HUES6 (cell line): ENCODE data around the gene ZBTB25.
"Not testable (repeated sequence)": the region's sequence is repeated elsewhere in the genome, so short reads cannot be mapped to it uniquely, and the experiment has no call there.

Source experiments
- H3K27ac ChIP-seq: 2 replicates; pipeline ENCODE4 v1.7.0; 2013; ENCODE audit warnings: low read depth, mild to moderate bottlenecking, low read length, inconsistent platforms
- H3K27me3 ChIP-seq: 2 replicates; pipeline ENCODE4 v1.6.1; 2013; ENCODE audit warnings: low read length; ENCODE audit not compliant: control insufficient read depth, insufficient read depth
- H3K36me3 ChIP-seq: 2 replicates; pipeline ENCODE4 v1.6.1; 2013; ENCODE audit warnings: low read length; ENCODE audit not compliant: control insufficient read depth, insufficient read depth
- H3K4me1 ChIP-seq: 2 replicates; pipeline ENCODE4 v1.6.1; 2013; ENCODE audit warnings: low read length; ENCODE audit not compliant: control insufficient read depth, insufficient read depth
- H3K4me3 ChIP-seq: 2 replicates; pipeline ENCODE4 v1.5.1; 2013; ENCODE audit warnings: low read depth, low read length
- H3K9ac ChIP-seq: one replicate; pipeline ENCODE4 v1.6.1; 2013; ENCODE audit warnings: mild to moderate bottlenecking, low read length
- H3K9me3 ChIP-seq: 2 replicates; pipeline ENCODE4 v1.6.1; 2013; ENCODE audit warnings: low read depth, low read length; ENCODE audit not compliant: control insufficient read depth, insufficient read depth

ZBTB25 gene

DNA sequence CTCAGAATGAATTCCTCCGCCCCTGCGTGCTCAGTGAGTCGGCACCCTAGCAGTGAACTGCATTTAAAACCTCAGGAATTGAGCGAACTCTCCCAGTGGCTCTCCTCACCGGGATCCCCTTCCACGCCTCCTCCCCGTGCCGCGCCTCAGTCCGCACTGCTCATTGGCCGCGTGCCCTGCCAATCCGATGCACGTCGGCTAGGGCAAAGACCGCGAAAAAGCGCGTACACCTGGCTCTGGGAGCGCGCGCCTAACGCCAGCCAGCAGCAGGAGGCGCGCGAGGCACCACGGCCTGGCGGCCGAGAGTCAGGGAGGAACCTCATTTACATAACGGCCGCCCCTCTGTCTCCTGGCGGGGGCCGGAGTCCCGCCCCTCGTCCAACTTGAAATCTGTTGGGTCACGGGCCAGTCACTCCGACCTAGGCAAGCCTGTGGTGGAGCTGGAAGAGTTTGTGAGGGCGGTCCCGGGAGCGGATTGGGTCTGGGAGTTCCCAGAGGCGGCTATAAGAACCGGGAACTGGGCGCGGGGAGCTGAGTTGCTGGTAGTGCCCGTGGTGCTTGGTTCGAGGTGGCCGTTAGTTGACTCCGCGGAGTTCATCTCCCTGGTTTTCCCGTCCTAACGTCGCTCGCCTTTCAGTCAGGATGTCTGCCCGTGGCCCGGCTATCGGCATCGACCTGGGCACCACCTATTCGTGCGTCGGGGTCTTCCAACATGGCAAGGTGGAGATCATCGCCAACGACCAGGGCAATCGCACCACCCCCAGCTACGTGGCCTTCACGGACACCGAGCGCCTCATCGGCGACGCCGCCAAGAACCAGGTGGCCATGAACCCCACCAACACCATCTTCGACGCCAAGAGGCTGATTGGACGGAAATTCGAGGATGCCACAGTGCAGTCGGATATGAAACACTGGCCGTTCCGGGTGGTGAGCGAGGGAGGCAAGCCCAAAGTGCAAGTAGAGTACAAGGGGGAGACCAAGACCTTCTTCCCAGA, 36.9 kb upstream of the ZBTB25 start, which contains the start of gene HSPA2:
Gene HSPA2, plus strand, starts transcription at position 534 of the 995 bp plus-strand sequence. Its CDS starts 109 bp downstream, at position 643.
- peaks cover 20% of the 10 kb centered on the region; the same call in 1 of the 2 replicates for H3K27me3 ChIP-seq
- peak within 1 kb of the TSS; percentile 78 for H3K27ac ChIP-seq

GRCh38 chr14:64536488-64537245, 33.0 kb upstream of the ZBTB25 start:
- no peak overlapping the region for H3K9ac ChIP-seq
- H3K36me3 ChIP-seq: no peaks in the 10 kb centered on the region
- H3K27me3 ChIP-seq: peaks cover 10% of the 10 kb centered on the region; the same call in 1 of the 2 replicates
- no peak overlapping the region for H3K4me3 ChIP-seq
- no peak overlapping the region for H3K27ac ChIP-seq
- peaks cover 8% of the 10 kb centered on the region; the same call in 1 of the 2 replicates for H3K4me1 ChIP-seq
- H3K9me3 ChIP-seq: peaks cover 9% of the 10 kb centered on the region

More for the DNA sequence above, 36.9 kb upstream of the ZBTB25 start, which contains the start of gene HSPA2:
- peak within 1 kb of the TSS; percentile 67 for H3K9ac ChIP-seq
- peak within 1 kb of the TSS; percentile 63 for H3K4me3 ChIP-seq
- H3K9me3 ChIP-seq: peaks cover 14% of the 10 kb centered on the region
- peaks cover 11% of the 10 kb centered on the region; the same call in 1 of the 2 replicates for H3K4me1 ChIP-seq
- no peaks in the 10 kb centered on the region for H3K36me3 ChIP-seq

GRCh38 chr14:64531567-64531966, 27.9 kb upstream of the ZBTB25 start:
- no peaks in the 10 kb centered on the region for H3K27me3 ChIP-seq
- H3K9ac ChIP-seq: no peak overlapping the region
- no peaks in the 10 kb centered on the region for H3K36me3 ChIP-seq
- H3K4me1 ChIP-seq: peaks cover under 1% of the 10 kb centered on the region; the same call in 1 of the 2 replicates
- no peak overlapping the region for H3K4me3 ChIP-seq
- no peak overlapping the region for H3K27ac ChIP-seq
- H3K9me3 ChIP-seq: no peaks in the 10 kb centered on the region

DNA sequence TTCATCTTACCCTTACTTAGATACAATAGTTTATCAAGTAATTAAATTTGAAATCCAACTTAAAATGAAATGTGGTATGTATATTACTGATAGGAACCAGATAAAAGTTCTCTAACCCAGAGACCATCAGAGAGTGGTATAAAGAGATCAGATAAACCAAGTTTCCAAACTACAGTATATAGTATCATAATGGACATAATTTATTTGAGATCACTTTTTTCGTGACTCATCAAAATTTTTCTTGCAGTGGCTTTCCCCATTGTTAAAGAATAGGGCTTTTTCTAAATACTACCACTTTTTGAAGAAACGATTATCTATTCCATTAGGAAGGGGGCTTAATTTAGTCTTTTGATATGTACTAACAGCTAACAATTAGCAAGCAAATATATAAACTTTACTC, 21.7 kb upstream of the ZBTB25 start:
- Histone ChIP-seq H3K27ac (no peak overlapping the region), H3K27me3 (no peaks in the 10 kb centered on the region), H3K9ac (no peak overlapping the region), H3K9me3 (no peaks in the 10 kb centered on the region), H3K4me3 (no peak overlapping the region), H3K36me3 (peaks cover 23% of the 10 kb centered on the region), H3K4me1 (no peaks in the 10 kb centered on the region)

DNA sequence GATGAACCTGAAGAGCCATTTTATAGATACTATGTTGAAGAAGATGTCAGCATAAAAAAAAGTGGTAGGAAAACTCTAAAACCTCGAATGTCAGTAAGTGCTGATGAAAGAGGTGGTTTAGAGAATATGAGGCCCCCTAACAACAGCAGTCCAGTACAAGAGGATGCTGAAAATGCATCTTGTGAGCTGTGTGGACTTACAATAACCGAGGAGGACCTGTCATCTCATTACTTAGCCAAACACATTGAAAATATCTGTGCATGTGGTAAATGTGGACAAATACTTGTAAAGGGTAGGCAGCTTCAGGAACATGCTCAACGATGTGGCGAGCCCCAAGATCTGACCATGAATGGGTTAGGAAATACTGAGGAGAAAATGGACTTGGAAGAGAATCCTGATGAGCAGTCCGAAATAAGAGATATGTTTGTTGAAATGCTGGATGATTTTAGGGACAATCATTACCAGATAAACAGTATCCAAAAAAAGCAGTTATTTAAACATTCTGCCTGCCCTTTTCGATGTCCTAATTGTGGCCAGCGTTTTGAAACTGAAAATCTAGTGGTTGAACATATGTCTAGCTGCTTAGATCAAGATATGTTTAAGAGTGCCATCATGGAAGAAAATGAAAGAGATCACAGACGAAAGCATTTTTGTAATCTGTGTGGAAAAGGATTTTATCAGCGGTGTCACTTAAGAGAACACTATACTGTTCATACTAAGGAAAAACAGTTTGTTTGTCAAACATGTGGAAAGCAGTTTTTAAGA, 19.1 kb upstream of the ZBTB25 start:
- Histone ChIP-seq H3K9me3 (no peaks in the 10 kb centered on the region), H3K36me3 (peaks cover 23% of the 10 kb centered on the region), H3K4me3 (no peak overlapping the region), H3K27ac (no peak overlapping the region), H3K4me1 (no peaks in the 10 kb centered on the region), H3K9ac (no peak overlapping the region), H3K27me3 (no peaks in the 10 kb centered on the region)

- Histone ChIP-seq H3K4me1 (no peaks in the 10 kb centered on the region), H3K9me3 (no peaks in the 10 kb centered on the region), H3K27ac (no peak overlapping the region), H3K9ac (no peak overlapping the region), H3K4me3 (no peak overlapping the region), H3K27me3 (no peaks in the 10 kb centered on the region), H3K36me3 (peaks cover 23% of the 10 kb centered on the region)
Observed at GRCh38 chr14:64520699-64521098, 17.1 kb upstream of the ZBTB25 start.

GRCh38 chr14:64518229-64518628, 14.6 kb upstream of the ZBTB25 start:
- Histone ChIP-seq H3K4me3 (no peak overlapping the region), H3K27ac (no peak overlapping the region), H3K27me3 (no peaks in the 10 kb centered on the region), H3K36me3 (peaks cover 19% of the 10 kb centered on the region), H3K9me3 (no peaks in the 10 kb centered on the region), H3K4me1 (no peaks in the 10 kb centered on the region), H3K9ac (no peak overlapping the region)

- peaks cover 14% of the 10 kb centered on the region for H3K36me3 ChIP-seq
- not testable (repeated sequence) for H3K27ac ChIP-seq, H3K27me3 ChIP-seq, H3K4me3 ChIP-seq, H3K9me3 ChIP-seq, H3K9ac ChIP-seq, H3K4me1 ChIP-seq
Observed at GRCh38 chr14:64517667-64518066, 14.0 kb upstream of the ZBTB25 start.

- Histone ChIP-seq H3K4me1 (no peaks in the 10 kb centered on the region), H3K36me3 (peaks cover 7% of the 10 kb centered on the region), H3K27me3 (no peaks in the 10 kb centered on the region), H3K9me3 (no peaks in the 10 kb centered on the region), H3K27ac (no peak overlapping the region), H3K9ac (no peak overlapping the region), H3K4me3 (no peak overlapping the region)
Observed at GRCh38 chr14:64516969-64517368, 13.3 kb upstream of the ZBTB25 start.

DNA sequence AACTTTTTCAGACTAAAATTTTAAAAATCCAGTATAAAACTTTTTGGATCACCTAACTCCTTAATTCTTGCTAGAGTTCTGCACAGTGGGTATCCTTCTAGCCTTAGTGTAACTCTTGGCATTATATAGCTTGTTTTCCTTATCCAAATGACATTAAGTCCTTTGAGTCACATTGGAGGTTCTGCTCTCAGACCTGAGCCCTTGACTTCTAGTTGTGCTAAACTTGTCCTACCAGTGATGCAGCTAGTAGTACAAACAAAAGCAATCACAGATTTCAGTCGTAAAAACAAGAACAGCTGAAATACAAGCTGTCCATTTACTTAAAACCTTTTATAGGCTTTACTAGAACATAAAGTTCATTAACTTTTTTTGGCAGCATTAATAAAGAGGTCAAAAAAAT, 11.4 kb upstream of the ZBTB25 start:
- H3K9ac ChIP-seq: no peak overlapping the region
- H3K4me1 ChIP-seq: 0 out of 2 replicates have a peak, but pooled peaks cover 8% of the 10 kb centered on the region
- no peaks in the 10 kb centered on the region for H3K9me3 ChIP-seq
- H3K4me3 ChIP-seq: no peak overlapping the region
- H3K27me3 ChIP-seq: no peaks in the 10 kb centered on the region
- no peak overlapping the region for H3K27ac ChIP-seq
- H3K36me3 ChIP-seq: no peaks in the 10 kb centered on the region
